H1 (cell line): Measurements from ENCODE around the gene SELPLG. TPM values are rescaled to one million over a fixed set of nuclear protein-coding genes. Genes with fewer than 3 reads are reported as not detected.
A peak's percentile ranks its signal among the peaks of the same experiment; 100 is the strongest.

Experiments used
- CTCF ChIA-PET: fragments of 300-600 bp; sonication (Branson Sonifier 250); formaldehyde crosslinking; loops from one replicate; lab custom pipeline; 2021; ENCODE audit not compliant: partially characterized antibody; lab: Charles Lee
- POLR2A ChIA-PET: fragments of 300-600 bp; sonication (Branson Sonifier 250); formaldehyde crosslinking; loops from one replicate; lab custom pipeline; 2021; ENCODE audit warnings: inconsistent platforms; ENCODE audit not compliant: partially characterized antibody; lab: Charles Lee
- DNase-seq, 2 experiments: peaks; one replicate each; pipeline versions ENCODE4 v3.0.0 to v3.0.0-alpha.2; 2010 to 2022; ENCODE audit warnings: low spot score in 2 of 2, low read depth in 1 of 2, mixed read lengths in 1 of 2
- FAIRE-seq: peaks from 2 replicates; lab custom pipeline; 2011; peaks lifted over from hg19 to GRCh38; lab: Jason Lieb, UNC
- H2AFZ ChIP-seq: 2 replicates; pipeline ENCODE4 v1.8.1; 2012; ENCODE audit warnings: low read length, inconsistent platforms
- H2AK5ac ChIP-seq: 2 replicates; pipeline ENCODE4 v1.6.1; 2013; ENCODE audit warnings: low read depth, low read length
- H2BK120ac ChIP-seq: replicated peaks from 2 replicates; pipeline ENCODE3; 2013; ENCODE audit warnings: low read depth, low read length, inconsistent platforms
- H2BK12ac ChIP-seq: 2 replicates; pipeline ENCODE4 v1.6.1; 2013; ENCODE audit warnings: low read depth, low read length
- H2BK15ac ChIP-seq: 2 replicates; pipeline ENCODE4 v1.6.1; 2013; ENCODE audit warnings: low read length
- H2BK20ac ChIP-seq: 2 replicates; pipeline ENCODE4 v1.6.1; 2013; ENCODE audit warnings: low read length
- H2BK5ac ChIP-seq: 2 replicates; pipeline ENCODE4 v1.6.1; 2013; ENCODE audit warnings: low read depth, low read length
- H3K14ac ChIP-seq: 2 replicates; pipeline ENCODE4 v1.6.1; 2013; ENCODE audit warnings: inconsistent platforms; ENCODE audit not compliant: insufficient read length
- H3K18ac ChIP-seq: 2 replicates; pipeline ENCODE4 v1.6.1; 2013; ENCODE audit warnings: low read length; ENCODE audit errors: extremely low read depth
- H3K23ac ChIP-seq: 2 replicates; pipeline ENCODE4 v1.6.1; 2013; ENCODE audit warnings: inconsistent platforms; ENCODE audit not compliant: insufficient read length
- H3K23me2 ChIP-seq: 2 replicates; pipeline ENCODE4 v1.6.1; 2013; ENCODE audit warnings: low read depth, low read length
- H3K27ac ChIP-seq: 2 replicates; pipeline ENCODE4 v1.6.1; 2011; ENCODE audit warnings: low read depth, low read length, inconsistent platforms
- H3K27me3 ChIP-seq, 4 experiments: replicated peaks in 1 of 4; 1 replicate in 1 of 4; 2 replicates in 3 of 4; pipeline versions ENCODE4 v1.6.1 to v1.8.1; 2011 to 2013; ENCODE audit warnings: low read length in 3 of 4, mild to moderate bottlenecking in 3 of 4, inconsistent platforms in 2 of 4, mixed read lengths in 2 of 4, moderate library complexity in 1 of 4; ENCODE audit not compliant: control insufficient read depth in 3 of 4, insufficient read depth in 3 of 4; ENCODE audit errors: extremely low read depth in 1 of 4
- H3K36me3 ChIP-seq, 4 experiments: 2 replicates each; pipeline versions ENCODE4 v1.6.1 to v1.8.1; 2011 to 2013; ENCODE audit warnings: mild to moderate bottlenecking in 4 of 4, low read length in 3 of 4, moderate library complexity in 2 of 4, control low read depth in 1 of 4, inconsistent platforms in 1 of 4; ENCODE audit not compliant: insufficient read depth in 4 of 4, control insufficient read depth in 2 of 4
- H3K4ac ChIP-seq: replicated peaks from 2 replicates; pipeline ENCODE3; 2013; ENCODE audit warnings: low read length, low read depth, mixed read lengths, inconsistent platforms; ENCODE audit not compliant: insufficient read length
- H3K4me1 ChIP-seq, 4 experiments: replicated peaks in 1 of 4; 1 replicate in 1 of 4; 2 replicates in 3 of 4; pipeline versions ENCODE4 v1.6.1 to v1.8.1; 2011 to 2013; ENCODE audit warnings: low read length in 3 of 4, inconsistent platforms in 2 of 4, mixed read lengths in 1 of 4; ENCODE audit not compliant: insufficient read depth in 4 of 4, control insufficient read depth in 3 of 4
- H3K4me2 ChIP-seq, 2 experiments: 2 replicates each; pipeline versions ENCODE4 v1.6.1 to v1.8.1; 2011 to 2013; ENCODE audit warnings: low read depth in 2 of 2, low read length in 2 of 2, control low read depth in 1 of 2, inconsistent platforms in 1 of 2, mild to moderate bottlenecking in 1 of 2; ENCODE audit not compliant: insufficient read depth in 1 of 2
- H3K4me3 ChIP-seq, 4 experiments: fragments of 200-600, 300-600 bp in 1 of 4; sonication (generic), shearing (Covaris generic), sonication (Bioruptor Twin) in 1 of 4; 2 replicates each; pipeline versions ENCODE4 v1.5.1 to v1.8.1; 2011 to 2016; ENCODE audit warnings: low read length in 4 of 4, low read depth in 3 of 4, control low read depth in 2 of 4, inconsistent platforms in 2 of 4, mild to moderate bottlenecking in 2 of 4, mixed read lengths in 1 of 4, moderate library complexity in 1 of 4; ENCODE audit not compliant: insufficient read depth in 2 of 4; ENCODE audit errors: extremely low read depth in 1 of 4
- H3K56ac ChIP-seq: replicated peaks from 2 replicates; pipeline ENCODE3; 2013; ENCODE audit warnings: low read depth, mild to moderate bottlenecking, mixed read lengths, low read length, inconsistent platforms; ENCODE audit not compliant: insufficient read length
- H3K79me1 ChIP-seq: 2 replicates; pipeline ENCODE4 v1.6.1; 2013; ENCODE audit warnings: low read depth, low read length, control low read depth
- H3K79me2 ChIP-seq, 2 experiments: 2 replicates each; pipeline versions ENCODE4 v1.6.1 to v1.8.1; 2012 to 2013; ENCODE audit warnings: low read length in 2 of 2, mild to moderate bottlenecking in 2 of 2, inconsistent platforms in 1 of 2; ENCODE audit not compliant: insufficient read depth in 2 of 2, control insufficient read depth in 1 of 2
- H3K9ac ChIP-seq, 4 experiments: replicated peaks in 1 of 4; 1 replicate in 1 of 4; 2 replicates in 3 of 4; pipeline versions ENCODE4 v1.6.1 to v1.8.1; 2011 to 2013; ENCODE audit warnings: low read depth in 3 of 4, low read length in 3 of 4, control low read depth in 2 of 4, mild to moderate bottlenecking in 2 of 4, moderate library complexity in 2 of 4, inconsistent platforms in 1 of 4; ENCODE audit errors: extremely low read depth in 1 of 4
- H3K9me3 ChIP-seq, 2 experiments: 2 replicates each; pipeline versions ENCODE4 v1.6.1 to v1.8.1; 2012 to 2013; ENCODE audit warnings: mild to moderate bottlenecking in 2 of 2, moderate library complexity in 2 of 2, control low read depth in 1 of 2, inconsistent platforms in 1 of 2, low read depth in 1 of 2, low read length in 1 of 2, mixed read lengths in 1 of 2; ENCODE audit not compliant: insufficient read depth in 2 of 2
- H4K20me1 ChIP-seq, 2 experiments: replicated peaks in 1 of 2; 2 replicates each; pipeline versions ENCODE3 to v1.8.1; 2011 to 2013; ENCODE audit warnings: inconsistent platforms in 2 of 2, low read length in 2 of 2, mild to moderate bottlenecking in 1 of 2; ENCODE audit not compliant: insufficient read depth in 2 of 2, control insufficient read depth in 1 of 2
- H4K5ac ChIP-seq: 2 replicates; pipeline ENCODE4 v1.6.1; 2013; ENCODE audit warnings: low read length, low read depth, mixed read lengths, inconsistent platforms; ENCODE audit not compliant: insufficient read length
- H4K8ac ChIP-seq: 2 replicates; pipeline ENCODE4 v1.8.0; 2013; ENCODE audit warnings: mild to moderate bottlenecking, moderate library complexity, low read length, inconsistent platforms; ENCODE audit not compliant: insufficient read depth; ENCODE audit errors: extremely low read depth
- H4K91ac ChIP-seq: replicated peaks from 2 replicates; pipeline ENCODE3; 2013; ENCODE audit warnings: low read length, mixed read lengths, inconsistent platforms; ENCODE audit not compliant: insufficient read length
- ATF3 ChIP-seq: IDR thresholded peaks from 2 replicates; pipeline ENCODE4 v1.6.1; 2011; ENCODE audit warnings: low read depth, mild to moderate bottlenecking, low read length; ENCODE audit not compliant: insufficient read depth
- GABPA ChIP-seq: IDR thresholded peaks from 2 replicates; pipeline ENCODE4 v1.6.1; 2011; ENCODE audit warnings: mild to moderate bottlenecking, low read length, moderate library complexity, borderline replicate concordance; ENCODE audit not compliant: insufficient read depth
- GTF2F1 ChIP-seq: IDR thresholded peaks from 2 replicates; pipeline ENCODE4 v1.6.1; 2012; ENCODE audit warnings: low read depth, low read length, improper control_type of control experiment, borderline replicate concordance
- MAFK ChIP-seq: IDR thresholded peaks from 2 replicates; pipeline ENCODE4 v1.6.1; 2012; ENCODE audit warnings: low read depth, mild to moderate bottlenecking, improper control_type of control experiment, low read length
- RXRA ChIP-seq: IDR thresholded peaks from 2 replicates; pipeline ENCODE4 v1.6.1; 2011; ENCODE audit warnings: low read depth, mild to moderate bottlenecking, low read length, moderate library complexity; ENCODE audit not compliant: insufficient read depth
- TBP ChIP-seq: IDR thresholded peaks from 2 replicates; pipeline ENCODE4 v1.6.1; 2011; ENCODE audit warnings: low read depth, low read length, improper control_type of control experiment
- WGBS, 2 experiments: shearing (Covaris generic) in 1 of 2; methylation state at CpG; one replicate each; pipeline versions ENCODE4 v1.1.6 to v1.1.7; 2013 to 2015; ENCODE audit warnings: low lambda C conversion rate in 2 of 2, mixed read lengths in 2 of 2, inconsistent platforms in 1 of 2, low coverage in 1 of 2, missing lambda C conversion rate in 1 of 2; ENCODE audit not compliant: insufficient replicate concordance in 2 of 2, insufficient coverage in 1 of 2, insufficient read length in 1 of 2; ENCODE audit errors: extremely low coverage in 1 of 2, missing lambda C conversion rate in 1 of 2; 5-methylcytosine and 5-hydroxymethylcytosine counted together
- polyA plus RNA-seq, 7 experiments: library from polyadenylated mRNA; depleted of rRNA in 3 of 7; stranded (reverse) in 5 of 7; unstranded in 2 of 7; fragments of >200 nt in 5 of 7; fragments of 200-250 nt in 2 of 7; gene quantifications; 1 replicate in 5 of 7; 2 replicates in 1 of 7; 4 replicates in 1 of 7; pipeline versions ENCODE4 v1.2.1 to v1.2.3, GENCODE V29; 2011 to 2013; ENCODE audit warnings: missing spikeins in 2 of 7, mixed read lengths in 2 of 7
- total RNA-seq: library from RNA; stranded (reverse); fragmentation: NEBNext Ultra II Directional; extraction: Animal tissue kit (Norgen Biotek cat#: 25700); gene quantifications from 2 replicates; pipeline ENCODE4 v1.2.1, GENCODE V29; 2021

SELPLG gene
- total and polyA plus RNA-seq, 2 of the 8 experiments (the other 6 are each of a cell fraction or from before 2014, with no cell fraction given) = 0.18 TPM; not detected in 1

DNA sequence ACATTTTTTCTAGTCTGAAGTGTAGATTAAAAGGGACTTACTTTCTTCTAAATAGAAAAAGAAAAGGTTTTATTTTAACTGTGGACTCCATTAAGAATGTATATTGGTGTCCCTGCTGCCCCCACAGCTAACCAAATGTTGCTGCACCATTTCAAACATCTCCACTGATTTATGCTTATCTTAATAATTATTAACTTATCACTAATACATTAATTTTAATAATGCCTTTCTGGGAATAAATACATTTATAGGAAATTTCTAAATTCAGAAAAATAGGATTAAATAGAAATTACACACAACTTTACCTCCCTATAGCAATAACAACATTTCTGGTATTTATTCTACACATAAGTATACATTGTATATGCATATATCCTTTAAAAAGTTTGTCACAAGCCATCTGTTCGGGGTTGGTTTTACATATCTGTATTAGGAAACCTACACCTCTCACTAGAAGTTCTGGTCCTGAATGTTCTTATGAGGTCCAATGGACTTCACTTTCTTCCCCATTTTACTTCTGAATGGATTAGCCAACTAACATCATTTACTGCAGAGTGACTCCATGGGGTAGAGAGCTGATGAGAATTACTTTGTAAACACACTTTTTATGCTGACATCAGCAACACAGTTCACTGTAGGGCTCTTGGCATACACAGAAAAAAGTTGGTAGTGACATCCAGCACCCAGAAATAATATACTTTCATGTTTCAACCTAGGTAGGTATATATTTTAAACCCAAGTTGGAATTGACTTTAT lies 9.4 kb upstream of the SELPLG start:
- no peak overlapping the region for H4K5ac ChIP-seq
- ChIA-PET POLR2A (no interaction called here), CTCF (no interaction called here)
- H2AK5ac ChIP-seq = no peak overlapping the region
- H3K9ac ChIP-seq = no peak overlapping the region
- H4K91ac ChIP-seq = no peak overlapping the region
- H2BK20ac ChIP-seq = no peak overlapping the region
- H3K27ac ChIP-seq = no peak overlapping the region
- H3K4me3 ChIP-seq = no peak overlapping the region
- H3K4ac ChIP-seq = no peak overlapping the region
- no peak overlapping the region for H2BK12ac ChIP-seq
- no peaks in the 10 kb centered on the region for H3K23me2 ChIP-seq
- no peaks in the 10 kb centered on the region for H4K20me1 ChIP-seq
- H3K23ac ChIP-seq = no peak overlapping the region
- TF ChIP-seq ATF3 = no peak
- TF ChIP-seq RXRA = no peak
- peak; percentile 63 for TF ChIP-seq MAFK
- no peak for TF ChIP-seq GTF2F1
- TF ChIP-seq GABPA = no peak
- TF ChIP-seq TBP = no peak
- H4K8ac ChIP-seq = no peak overlapping the region
- peaks cover 6 to 13% (median 10%) of the 10 kb centered on the region in 4 experiments for H3K4me1 ChIP-seq
- WGBS, 2 experiments = 95% methylated on average over 1 of the region's 1 CpG; no CpG with 5 or more reads in 1 of the 2 experiments
- H2BK5ac ChIP-seq = no peak overlapping the region
- no peaks in the 10 kb centered on the region for H3K9me3 ChIP-seq
- no peak overlapping the region for H3K4me2 ChIP-seq
- H3K79me1 ChIP-seq = no peaks in the 10 kb centered on the region
- H3K36me3 ChIP-seq = peaks cover 2 to 12% (median 7%) of the 10 kb centered on the region in 4 experiments; a peak in 5 of 8 replicates
- H2BK15ac ChIP-seq = no peak overlapping the region
- H2BK120ac ChIP-seq = no peak overlapping the region
- no peak for DNase-seq
- no peaks in the 10 kb centered on the region for H3K27me3 ChIP-seq
- H3K56ac ChIP-seq = no peak overlapping the region
- H3K79me2 ChIP-seq = no peaks in the 10 kb centered on the region
- no peak overlapping the region for H3K14ac ChIP-seq
- H3K18ac ChIP-seq = no peak overlapping the region
- FAIRE-seq = no peak
- H2AFZ ChIP-seq = no peak overlapping the region
